GM19468 (cell line): Measurements from ENCODE around the gene MYL4.

Source experiments
- ATAC-seq: cut with Tn5 transposase; IDR thresholded peaks from one replicate; pipeline ENCODE4 v1.9.1; 2021; ENCODE audit warnings: mild to moderate bottlenecking, moderate library complexity, moderate number of reproducible peaks; ENCODE audit not compliant: unreplicated experiment; ENCODE audit errors: extremely low read depth

The MYL4 gene

GRCh38 chr17:47238321-47239010, 29.3 kb downstream of the MYL4 start:
- no peak for ATAC-seq

GRCh38 chr17:47239619-47239966, 30.4 kb downstream of the MYL4 start:
- no peak for ATAC-seq

DNA sequence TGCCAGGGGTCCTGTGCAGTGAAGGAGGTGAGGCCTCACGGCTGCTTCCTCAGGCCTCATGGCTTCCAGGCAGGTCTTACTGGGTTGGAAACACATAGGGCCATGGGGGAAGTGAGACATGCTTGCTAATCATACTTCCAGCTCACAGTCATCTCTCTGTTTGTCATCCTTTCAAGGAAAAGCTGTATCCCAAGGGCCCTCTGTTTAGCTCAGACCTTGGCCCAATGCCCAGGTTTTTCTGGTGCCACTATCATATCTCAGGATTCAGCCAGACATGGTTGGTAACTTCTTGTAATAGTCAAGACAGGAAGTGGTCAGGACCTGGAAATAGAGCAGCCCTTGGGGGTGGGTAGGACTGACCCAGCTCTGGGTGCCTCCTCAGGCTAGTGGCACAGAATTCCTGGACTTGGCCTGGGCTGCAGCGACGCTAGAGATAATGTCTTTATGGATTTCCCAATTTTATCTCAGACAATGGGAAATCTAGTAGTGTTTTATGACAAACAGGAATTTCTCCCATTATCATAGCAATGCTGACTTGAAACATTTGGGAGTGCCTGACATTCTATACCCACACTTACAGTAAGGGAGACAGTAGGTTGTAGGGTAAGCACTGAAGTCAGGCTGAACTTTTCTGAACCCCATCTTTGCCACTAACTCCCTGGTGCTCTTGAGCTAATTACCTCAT, 31.0 kb downstream of the MYL4 start:
- no peak for ATAC-seq

DNA sequence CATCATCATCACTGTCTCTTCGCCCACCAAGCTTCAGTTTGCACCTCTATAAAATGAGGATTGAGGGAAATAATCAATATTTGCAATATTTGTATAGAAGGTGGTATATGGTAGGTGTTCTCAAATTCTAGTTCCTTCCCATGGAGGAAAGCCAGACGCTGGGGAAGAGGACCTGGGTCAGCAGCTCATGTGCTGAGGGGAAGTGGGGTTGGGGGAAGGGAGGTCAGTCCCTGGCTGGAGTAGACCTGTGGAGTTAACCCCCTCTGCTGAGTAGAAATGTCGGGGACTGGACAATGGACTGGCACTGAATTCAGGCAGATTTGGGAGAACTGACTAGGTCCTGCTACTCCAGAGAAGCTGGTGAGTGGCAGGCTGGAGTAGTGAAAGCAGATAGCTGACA, 31.7 kb downstream of the MYL4 start:
- no peak for ATAC-seq

GRCh38 chr17:47242648-47243047, 33.5 kb downstream of the MYL4 start:
- ATAC-seq, result no peak

GRCh38 chr17:47243737-47244598, 34.8 kb downstream of the MYL4 start:
- ATAC-seq, result no peak

DNA sequence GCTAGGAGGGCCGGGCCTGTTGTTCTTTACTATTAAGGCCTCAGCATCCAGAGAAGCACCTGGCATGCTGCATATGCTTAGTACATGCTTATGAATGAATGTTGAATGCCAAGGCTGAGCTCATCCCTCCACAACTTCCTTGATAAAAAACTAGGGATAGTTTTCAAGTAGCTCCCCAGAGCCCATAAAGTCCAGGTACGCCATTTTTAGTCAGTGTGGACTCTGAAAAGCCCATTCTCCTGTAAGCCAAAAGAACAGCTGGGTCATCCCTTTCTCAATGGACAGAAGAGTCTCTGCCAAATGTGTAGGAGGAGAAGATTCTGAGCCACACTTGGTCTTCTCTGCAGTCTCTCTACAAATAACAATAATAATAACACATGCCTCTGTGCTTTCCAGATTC, 35.5 kb downstream of the MYL4 start:
- no peak for ATAC-seq

DNA sequence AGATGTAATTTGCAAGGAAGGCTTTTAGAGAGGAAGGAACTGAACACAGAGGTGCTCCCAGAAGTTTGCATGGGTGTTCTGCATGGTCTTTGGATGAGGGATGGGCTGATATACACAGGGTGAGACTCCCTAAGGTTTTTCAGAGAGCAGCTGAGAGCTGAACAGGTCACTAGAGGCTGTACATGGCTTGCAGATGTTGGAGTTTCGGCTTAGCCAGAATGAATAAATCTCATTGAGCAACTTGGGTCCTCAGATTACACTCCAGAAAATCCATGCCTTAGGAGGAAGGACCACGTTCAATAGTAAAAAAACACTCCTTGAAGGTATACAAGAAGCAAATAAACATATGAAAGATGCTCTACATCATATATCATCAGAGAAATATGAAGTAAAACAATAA, 37.0 kb downstream of the MYL4 start:
- ATAC-seq, result no peak

GRCh38 chr17:47250855-47251254, 41.7 kb downstream of the MYL4 start:
- ATAC-seq, result no peak

DNA sequence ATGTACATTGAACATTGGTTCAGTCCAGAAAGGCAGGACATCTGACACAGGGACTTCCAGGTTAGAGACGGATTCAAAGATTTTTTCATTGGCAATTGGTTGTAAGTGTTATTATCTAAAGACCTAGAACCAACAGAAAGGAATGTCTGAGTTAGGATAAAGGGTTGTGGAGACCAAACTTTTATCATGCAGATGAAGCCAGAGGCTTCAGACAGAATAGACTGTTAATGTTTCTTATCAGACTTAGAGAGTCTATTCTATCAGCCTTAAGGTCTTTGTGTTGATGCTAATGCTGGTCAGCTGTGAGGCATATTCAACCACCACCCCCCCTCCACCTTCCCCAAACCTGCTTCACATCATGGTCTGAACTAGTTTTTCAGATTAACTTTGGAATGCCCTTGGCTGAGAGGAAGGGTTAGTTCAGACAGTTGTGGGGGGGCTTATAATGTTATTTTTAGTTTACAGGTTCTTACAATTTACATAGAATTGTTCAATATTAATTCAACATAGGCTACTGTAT, 42.3 kb downstream of the MYL4 start:
- ATAC-seq, result no peak

- no peak for ATAC-seq
Measured at GRCh38 chr17:47252209-47252608, 43.1 kb downstream of the MYL4 start.

DNA sequence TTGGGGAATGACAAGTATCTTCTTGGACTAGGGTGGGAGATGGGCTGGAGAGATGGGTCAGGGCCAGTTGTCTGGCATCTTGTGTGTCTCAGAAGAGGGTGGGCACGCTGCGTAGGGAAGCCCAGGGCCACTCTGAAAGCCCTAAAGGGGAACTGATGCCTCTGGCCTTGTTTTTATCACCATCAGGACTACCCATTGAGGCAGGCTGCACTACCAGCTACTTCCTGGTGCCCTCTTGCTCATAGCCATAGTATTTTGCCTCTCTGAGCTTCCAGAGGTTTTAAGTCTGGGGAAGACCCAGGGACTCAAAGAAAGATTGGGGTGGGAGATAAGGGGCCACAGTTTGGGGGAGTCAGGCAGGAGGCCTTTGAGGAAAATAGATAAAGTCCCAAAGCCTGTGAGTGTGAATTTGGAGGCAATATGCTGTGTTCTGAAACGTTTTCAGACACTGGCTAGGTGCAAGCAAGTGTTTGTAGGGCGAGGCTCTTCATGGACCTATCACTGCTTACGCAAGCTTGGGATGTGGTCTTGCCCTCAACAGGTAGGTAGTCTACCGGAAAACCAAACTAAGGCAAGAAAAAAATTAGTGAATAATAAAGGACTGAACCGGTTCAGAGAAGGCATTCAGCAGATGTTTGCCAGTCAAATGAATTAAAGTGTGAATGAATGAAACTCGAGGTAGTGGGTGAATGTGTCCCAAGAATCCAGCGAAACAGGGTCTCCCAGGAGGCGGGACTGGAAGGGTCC, 43.8 kb downstream of the MYL4 start:
- ATAC-seq, result no peak

DNA sequence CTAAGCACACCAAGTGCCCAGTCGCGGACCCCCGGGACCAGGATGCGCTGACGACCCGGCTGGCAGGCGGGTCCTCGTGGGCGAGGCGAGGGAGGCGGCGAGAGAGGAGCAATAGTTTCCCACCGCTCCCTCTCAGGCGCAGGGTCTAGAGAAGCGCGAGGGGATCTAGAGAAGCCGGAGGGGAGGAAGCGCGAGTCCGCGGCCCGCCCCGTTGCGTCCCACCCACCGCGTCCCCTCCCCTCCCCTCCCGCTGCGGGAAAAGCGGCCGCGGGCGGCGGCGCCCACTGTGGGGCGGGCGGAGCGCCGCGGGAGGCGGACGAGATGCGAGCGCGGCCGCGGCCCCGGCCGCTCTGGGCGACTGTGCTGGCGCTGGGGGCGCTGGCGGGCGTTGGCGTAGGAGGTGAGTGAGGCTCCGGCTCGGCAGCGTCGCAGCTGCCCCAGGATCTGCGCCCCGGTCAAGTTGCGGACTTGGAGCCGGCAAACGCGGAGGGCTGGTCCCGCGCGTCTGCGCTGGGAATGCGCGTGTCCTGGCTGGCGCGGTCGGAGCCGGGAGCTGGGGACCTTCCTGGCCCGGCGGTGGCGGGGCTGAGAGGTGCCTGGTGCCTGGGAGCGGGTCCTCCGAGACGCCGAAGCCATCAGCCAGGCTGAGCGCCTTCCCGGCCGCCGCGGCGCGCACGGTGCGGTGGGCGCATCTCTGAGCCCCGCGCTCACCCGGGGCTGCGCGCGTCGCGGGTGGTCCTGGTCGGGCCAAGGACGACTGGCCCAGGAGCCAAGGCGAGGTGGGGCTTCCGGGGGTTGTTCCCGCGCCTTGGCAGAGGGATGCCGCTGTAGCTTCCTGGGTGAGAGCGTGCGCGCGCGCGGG, 44.6 kb downstream of the MYL4 start, which contains the start of gene ITGB3:
Gene ITGB3, plus strand, starts transcription at position 287 of the 862 bp plus-strand sequence. Its CDS starts 35 bp downstream, at position 322.
- ATAC-seq, result no peak

DNA sequence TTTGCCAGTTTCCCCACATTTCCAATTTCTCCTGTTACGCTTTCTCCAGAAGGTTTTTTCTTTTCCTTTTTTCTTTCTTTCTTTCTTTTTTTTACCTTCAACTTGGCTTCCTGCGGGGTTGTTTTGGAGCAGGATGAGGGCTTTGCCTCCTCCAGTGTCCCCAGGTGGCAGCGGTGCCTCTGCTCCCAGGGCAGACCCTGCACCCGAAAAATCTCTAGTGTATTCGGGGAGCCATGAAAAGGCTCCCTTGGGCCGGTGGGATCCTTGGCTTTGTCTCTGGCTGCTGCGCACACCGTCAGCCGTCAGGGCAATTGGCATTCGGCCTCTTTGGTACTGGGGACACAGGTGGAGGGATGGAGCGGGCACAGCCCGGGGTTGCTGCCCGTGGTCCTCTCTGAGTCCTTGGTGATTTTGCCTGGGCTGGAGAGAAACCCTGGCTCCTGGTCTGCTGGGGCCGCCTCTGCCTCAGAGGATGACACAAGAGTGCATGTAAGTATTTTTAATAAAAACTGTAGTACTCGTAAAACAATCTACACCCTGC, 45.3 kb downstream of the MYL4 start:
- no peak for ATAC-seq

- ATAC-seq, result no peak
Measured at GRCh38 chr17:47257651-47258339, 48.6 kb downstream of the MYL4 start.

GRCh38 chr17:47262586-47262985, 53.4 kb downstream of the MYL4 start:
- ATAC-seq, result no peak

GRCh38 chr17:47264166-47264565, 55.0 kb downstream of the MYL4 start:
- ATAC-seq, result no peak

DNA sequence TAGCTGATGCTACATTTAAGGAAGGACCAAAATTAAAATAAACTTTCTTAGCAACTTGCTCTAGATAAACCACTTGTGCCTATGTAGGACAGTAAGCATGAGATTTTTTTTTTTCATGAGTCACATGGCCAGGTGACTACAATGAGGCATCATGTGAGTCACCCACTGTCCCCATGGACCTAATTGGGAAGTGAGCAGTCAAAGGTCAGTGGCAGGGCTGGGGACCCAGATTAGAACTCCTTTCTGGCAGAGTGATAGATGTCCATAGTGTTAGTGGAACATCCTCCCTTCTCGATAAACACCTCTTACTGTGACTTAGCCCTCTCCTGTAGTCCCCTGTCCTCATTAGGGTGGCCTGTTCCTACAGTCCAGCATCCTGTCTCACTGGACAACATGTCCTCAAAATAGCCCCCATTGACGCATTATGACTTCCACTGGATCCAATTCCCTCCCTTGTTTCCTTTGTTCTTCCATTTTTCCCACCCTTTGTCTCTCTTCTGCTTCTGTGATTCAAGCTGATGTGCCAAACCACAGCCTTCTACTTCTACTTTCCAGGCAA, 56.9 kb downstream of the MYL4 start:
- ATAC-seq, result no peak
